Measurements from ENCODE around the gene PSG1.
"Not testable (repeated sequence)": the region's sequence is repeated elsewhere in the genome, so short reads cannot be mapped to it uniquely, and the experiment has no call there.

The PSG1 gene

GRCh38 chr19:42879613-42880012 lies at the start of gene PSG1:
TSS of gene PSG1 (minus strand) at chr19:42879713. CDS start at chr19:42879581, 132 bp downstream.
- no peak for TF ChIP-seq TEAD4 (IDR thresholded peaks at IDR 0.05)
- TF ChIP-seq FOXM1 (IDR thresholded peaks at IDR 0.05; ENCODE audit: borderline replicate concordance, low read depth) = no peak

- TF ChIP-seq REST (IDR thresholded peaks at IDR 0.05; ENCODE audit: low read depth) (no peak), EP300 (IDR thresholded peaks at IDR 0.05; ENCODE audit: borderline replicate concordance) (no peak), ZBTB7A (IDR thresholded peaks at IDR 0.05; ENCODE audit: low read depth) (no peak), CREB1 (IDR thresholded peaks at IDR 0.05; ENCODE audit: low read depth) (no peak), MAX (IDR thresholded peaks at IDR 0.05) (no peak), EGR1 (IDR thresholded peaks at IDR 0.05) (no peak), TEAD4 (IDR thresholded peaks at IDR 0.05) (no peak), YY1 (IDR thresholded peaks at IDR 0.05; ENCODE audit: low read depth) (no peak), USF1 (IDR thresholded peaks at IDR 0.05) (no peak), NFIC (IDR thresholded peaks at IDR 0.05) (no peak), FOXM1 (IDR thresholded peaks at IDR 0.05; ENCODE audit: borderline replicate concordance, low read depth) (no peak), TAF1 (IDR thresholded peaks at IDR 0.05; ENCODE audit: low read depth) (no peak), CEBPB (IDR thresholded peaks at IDR 0.05) (no peak), TCF12 (IDR thresholded peaks at IDR 0.05; ENCODE audit: low read depth) (no peak)
Observed at GRCh38 chr19:42928896-42929295, 49.4 kb upstream of the PSG1 start.

- no peak for TF ChIP-seq ZBTB7A (IDR thresholded peaks at IDR 0.05; ENCODE audit: low read depth)
- no peak for TF ChIP-seq MAX (IDR thresholded peaks at IDR 0.05)
- TF ChIP-seq CREB1 (IDR thresholded peaks at IDR 0.05; ENCODE audit: low read depth) = no peak
Observed at GRCh38 chr19:42926781-42927180, 47.3 kb upstream of the PSG1 start.

GRCh38 chr19:42923106-42923505 lies 43.6 kb upstream of the PSG1 start:
- TF ChIP-seq RAD21 (IDR thresholded peaks at IDR 0.05; ENCODE audit: low read depth) = peak; percentile 36; the same call in 1 of the 2 replicates

- TF ChIP-seq YY1 (IDR thresholded peaks at IDR 0.05; ENCODE audit: low read depth) (no peak), TEAD4 (IDR thresholded peaks at IDR 0.05) (no peak), USF1 (IDR thresholded peaks at IDR 0.05) (no peak), EGR1 (IDR thresholded peaks at IDR 0.05) (no peak), RAD21 (IDR thresholded peaks at IDR 0.05; ENCODE audit: low read depth) (no peak), FOXM1 (IDR thresholded peaks at IDR 0.05; ENCODE audit: borderline replicate concordance, low read depth) (no peak), NFIC (IDR thresholded peaks at IDR 0.05) (no peak), CEBPB (IDR thresholded peaks at IDR 0.05) (no peak), MAX (IDR thresholded peaks at IDR 0.05) (no peak), TCF12 (IDR thresholded peaks at IDR 0.05; ENCODE audit: low read depth) (no peak), ZBTB7A (IDR thresholded peaks at IDR 0.05; ENCODE audit: low read depth) (no peak), CREB1 (IDR thresholded peaks at IDR 0.05; ENCODE audit: low read depth) (no peak)
Observed at GRCh38 chr19:42919757-42920079, 40.2 kb upstream of the PSG1 start.

GRCh38 chr19:42919070-42919756 lies 39.7 kb upstream of the PSG1 start:
- TF ChIP-seq MAX (IDR thresholded peaks at IDR 0.05) = peak; percentile 43; the same call in 1 of the 2 replicates

- not testable (repeated sequence) for TF ChIP-seq EGR1 (IDR thresholded peaks at IDR 0.05); CREB1 (IDR thresholded peaks at IDR 0.05; ENCODE audit: low read depth); ZBTB7A (IDR thresholded peaks at IDR 0.05; ENCODE audit: low read depth)
Observed at GRCh38 chr19:42917634-42918033, 38.1 kb upstream of the PSG1 start, which contains the start of gene PSG6. TSS of gene PSG6 (minus strand) at chr19:42917894. CDS start at chr19:42917792, 102 bp downstream.

GRCh38 chr19:42881279-42881678 lies 1.8 kb upstream of the PSG1 start:
- TF ChIP-seq MAX (IDR thresholded peaks at IDR 0.05) = peak; percentile 50
